ENCODE measurements around the gene BCL2L15. TPM values are rescaled to one million over a fixed set of nuclear protein-coding genes. Genes with fewer than 3 reads are reported as not detected.

BCL2L15 gene
- total RNA-seq = under 0.01 TPM in 1 of 2 replicates, not detected in the other

DNA sequence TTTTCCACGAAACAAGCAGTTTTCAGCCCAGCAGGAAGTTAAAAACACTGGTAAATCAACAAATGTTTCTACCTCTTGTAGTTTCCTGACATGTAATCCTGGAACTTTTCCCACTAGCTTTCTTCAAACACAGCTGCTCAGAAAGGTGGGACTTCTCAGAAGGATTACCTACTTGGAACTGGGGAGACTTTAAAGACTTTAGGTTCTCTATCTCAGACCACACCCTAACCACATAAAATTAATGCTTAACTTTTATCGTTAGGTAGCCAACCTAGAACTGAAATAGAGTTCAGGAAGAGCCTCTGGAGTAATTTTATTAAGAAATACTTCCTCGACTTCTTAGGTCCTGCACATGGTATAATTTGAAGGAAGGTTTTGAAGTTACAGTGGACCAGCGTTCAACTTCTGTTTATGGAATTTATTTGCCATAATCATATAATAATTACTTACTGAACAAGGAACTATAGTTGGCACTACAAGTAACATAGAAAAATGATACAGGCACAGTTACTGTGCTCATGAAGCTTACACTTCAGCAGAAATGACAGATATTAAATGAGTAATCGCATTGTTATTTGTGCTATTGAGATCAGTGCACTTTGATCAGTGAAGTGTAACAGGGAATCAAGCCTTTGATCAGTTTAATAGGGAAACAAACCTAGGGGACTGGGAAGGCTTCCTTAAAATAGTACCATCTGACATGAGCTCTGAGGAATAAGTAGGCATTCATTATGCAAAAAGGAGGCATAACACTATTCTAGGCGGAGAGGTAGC is at the start of gene BCL2L15:
TSS of gene BCL2L15 (minus strand) at position 180 of the 774 bp plus-strand sequence. CDS start 206 bp downstream, outside the sequence.

DNA sequence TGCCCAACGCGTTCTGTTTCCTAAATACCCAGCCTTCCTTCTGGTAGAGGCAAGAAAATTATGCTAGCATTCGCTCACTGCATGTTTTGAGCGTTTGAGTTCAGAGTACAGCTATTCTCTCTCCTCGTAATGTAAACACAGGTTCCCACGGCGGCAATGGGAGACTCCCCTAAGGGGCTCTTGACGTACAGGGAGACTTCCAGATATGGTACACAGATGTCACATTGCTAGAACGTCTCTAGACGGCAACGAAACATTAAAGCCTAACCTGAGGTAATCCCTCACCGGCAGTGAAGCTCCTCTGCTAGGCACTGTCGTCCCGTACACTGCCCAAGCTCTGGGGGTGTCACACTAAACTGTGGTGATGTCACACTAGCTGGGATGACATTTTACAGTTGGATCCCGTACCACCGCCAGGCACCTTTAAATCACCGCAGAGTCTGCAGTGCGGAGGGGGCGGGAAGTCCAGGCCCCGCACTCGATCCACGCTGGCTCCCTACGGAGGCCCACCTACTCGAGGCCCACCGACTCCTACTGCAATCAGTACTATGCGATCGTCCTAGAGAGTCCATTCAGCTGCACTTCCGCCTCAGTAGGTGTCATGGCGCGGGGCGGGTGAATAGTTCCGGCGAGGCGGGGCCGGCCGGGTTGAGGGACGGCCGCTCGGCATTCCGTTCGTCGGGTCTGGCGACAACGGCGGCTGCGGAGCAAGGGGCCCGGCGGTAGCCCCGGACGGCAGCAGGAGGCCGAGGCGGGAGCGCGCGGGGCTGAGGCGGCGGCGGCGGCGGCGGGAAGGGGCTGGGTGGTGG is 41.8 kb upstream of the BCL2L15 start, which contains the start of gene HIPK1:
TSS of gene HIPK1 (plus strand) at position 384 of the 809 bp plus-strand sequence.

DNA sequence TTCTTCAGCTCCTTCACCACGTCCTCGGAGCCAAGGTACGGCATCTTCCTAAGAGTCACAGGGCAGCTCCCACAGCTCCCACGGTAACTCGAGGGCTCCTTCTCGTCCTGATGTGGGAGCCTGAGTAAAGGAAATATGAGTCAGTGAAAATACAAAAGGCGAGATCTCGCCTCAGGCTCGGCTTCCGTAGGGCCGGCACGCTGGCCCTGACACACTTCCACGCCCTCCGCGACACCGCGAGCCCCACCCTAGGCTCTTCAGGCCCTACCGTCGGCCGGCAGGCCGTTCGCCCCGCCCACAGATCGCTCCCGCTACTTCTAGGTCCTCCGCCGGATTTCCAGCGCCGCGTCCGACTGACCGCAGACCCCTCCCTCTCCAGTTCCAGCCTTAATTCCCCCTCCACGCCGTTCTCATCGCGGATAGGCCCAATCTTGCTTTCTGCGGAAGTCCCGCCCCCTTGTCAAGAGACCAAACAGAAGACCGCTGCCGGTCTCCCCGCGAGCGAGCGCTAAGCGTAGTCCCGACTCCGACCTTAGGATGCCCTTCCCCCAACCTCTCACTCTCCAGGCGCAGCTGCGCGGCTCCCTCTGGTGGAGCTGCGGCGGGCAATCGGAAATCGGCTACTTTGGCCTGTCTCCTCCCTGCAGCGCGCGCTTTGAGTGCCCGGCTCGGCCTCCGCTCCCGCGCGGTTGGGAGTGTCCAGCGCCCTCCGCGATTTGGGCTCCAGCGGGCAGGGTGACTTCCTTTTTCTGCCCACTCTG is 17.5 kb upstream of the BCL2L15 start, which contains the start of the genes AP4B1 and DCLRE1B:
TSS of gene AP4B1 (minus strand) at position 126 of the 761 bp plus-strand sequence. CDS start at position 44, 82 bp downstream.
TSS of gene DCLRE1B (plus strand) at position 653 of the 761 bp plus-strand sequence. CDS start 261 bp downstream, outside the sequence.

DNA sequence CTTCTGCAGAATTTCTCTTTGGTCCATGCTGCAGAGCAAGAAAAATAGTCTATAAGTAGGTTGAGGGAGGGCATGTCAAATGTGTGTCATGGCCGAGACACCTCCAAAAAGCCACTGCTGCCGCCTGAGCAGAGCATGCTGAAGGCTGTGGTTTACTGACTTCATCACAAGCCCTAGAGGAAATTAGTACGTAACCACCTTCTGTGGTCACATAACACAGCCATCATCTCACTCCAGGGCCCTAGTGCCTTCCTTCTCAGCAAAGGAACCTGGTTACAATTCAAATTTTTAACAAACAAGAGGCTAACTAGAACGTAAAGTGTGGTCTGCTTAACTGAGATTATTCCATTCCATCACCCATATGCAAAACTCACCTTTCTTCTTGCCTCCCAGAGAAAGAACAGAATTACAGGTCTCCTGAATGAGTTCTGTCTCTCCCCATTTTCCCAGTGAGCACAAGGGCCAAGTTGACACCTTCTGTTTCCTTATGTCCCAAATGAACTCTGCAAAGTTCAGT is 15.7 kb downstream of the BCL2L15 start, which contains the start of gene PTPN22:
TSS of gene PTPN22 (minus strand) at position 116 of the 517 bp plus-strand sequence.

Other genes starting within 250 kb of the BCL2L15 start
- 21.6 and 28.4 TPM in 2 replicates for gene PHTF1, start 128.1 kb downstream of the BCL2L15 start, total RNA-seq
- 5.8 and 19.1 TPM in 2 replicates for gene RSBN1, start 75.1 kb downstream of the BCL2L15 start, total RNA-seq
- gene PTPN22, start 15.9 kb downstream of the BCL2L15 start, total RNA-seq = 0.16 and 1.3 TPM in 2 replicates
- 8.8 and 9.4 TPM in 2 replicates for gene AP4B1, start 17.2 kb upstream of the BCL2L15 start, total RNA-seq
- gene DCLRE1B, start 17.7 kb upstream of the BCL2L15 start, total RNA-seq = 8.6 and 9.6 TPM in 2 replicates
- 24.3 and 26.7 TPM in 2 replicates for gene HIPK1, start 41.7 kb upstream of the BCL2L15 start, total RNA-seq
- gene OLFML3, start 91.9 kb upstream of the BCL2L15 start, total RNA-seq = 97.4 and 98.5 TPM in 2 replicates